Prostate gland (tissue), 2 donors: ENCODE measurements around the gene RBM5. TPM values are rescaled to one million over a fixed set of nuclear protein-coding genes. Genes with fewer than 3 reads are reported as not detected.

Experiments used
- DNase-seq: peaks from one replicate; pipeline ENCODE4 v3.0.0-alpha.2; 2019; ENCODE audit warnings: low spot score
- H3K27ac ChIP-seq, 2 donors: fragments of 200-600 bp; sonication (generic); 2 replicates each; pipeline ENCODE4 v1.5.1; 2017 to 2019
- H3K27me3 ChIP-seq: fragments of 200-600 bp; sonication (generic); replicated peaks from 2 replicates; pipeline ENCODE4 v1.5.1; 2019; ENCODE audit not compliant: insufficient read depth
- H3K36me3 ChIP-seq, 2 donors: fragments of 200-600 bp; sonication (generic); 1 replicate in 1 of 2; 2 replicates in 1 of 2; pipeline versions ENCODE4 v1.5.1 to v1.8.1; 2017 to 2019
- H3K4me1 ChIP-seq: fragments of 200-600 bp; sonication (generic); replicated peaks from 2 replicates; pipeline ENCODE4 v1.5.1; 2019
- H3K4me3 ChIP-seq, 2 donors: fragments of 200-600 bp; sonication (generic); 2 replicates each; pipeline ENCODE4 v1.5.1; 2017 to 2019
- H3K9me3 ChIP-seq: fragments of 200-600 bp; sonication (generic); 2 replicates; pipeline ENCODE4 v1.5.1; 2017
- CTCF ChIP-seq, 4 experiments: fragments of 200-600 bp in 2 of 4; fragments of 450-650 bp in 2 of 4; sonication (generic) in 2 of 4; IDR thresholded peaks; 1 replicate in 3 of 4; 2 replicates in 1 of 4; pipeline ENCODE4 v1.5.1; 2016 to 2019; ENCODE audit warnings: antibody characterized with exemption in 4 of 4, mild to moderate bottlenecking in 2 of 4, moderate library complexity in 2 of 4
- POLR2A ChIP-seq: fragments of 450-650 bp; IDR thresholded peaks from one replicate; pipeline ENCODE4 v1.6.1; 2016; ENCODE audit warnings: antibody characterized with exemption, mild to moderate bottlenecking
- POLR2AphosphoS5 ChIP-seq: sonication (generic); formaldehyde crosslinking; IDR thresholded peaks from one replicate; pipeline ENCODE4 v1.6.1; 2017; ENCODE audit warnings: antibody characterized with exemption
- WGBS: methylation state at CpG from one replicate; pipeline ENCODE4 v1.1.5; 2018; 5-methylcytosine and 5-hydroxymethylcytosine counted together
- intact Hi-C: fragments of 100-400 bp; cut with DNase I; formaldehyde crosslinking; loops from one replicate; pipeline ENCODE4 v1.14.2; 2022
- total RNA-seq, 2 donors: library from RNA; depleted of rRNA; stranded (reverse); fragments of >200 nt; gene quantifications; one replicate each; pipeline ENCODE4 v1.1.0, GENCODE V29; 2016

Gene RBM5
- total RNA-seq, 2 donors from 2014 or later, result 135 to 260 TPM

GRCh38 chr3:50150863-50151686, 62.4 kb downstream of the RBM5 start:
- Histone ChIP-seq H3K36me3 (no peaks in the 10 kb centered on the region), H3K4me3 (no peak overlapping the region), H3K27ac (peak overlapping the region; percentile 43 to 63), H3K27me3 (no peaks in the 10 kb centered on the region), H3K4me1 (peaks cover 4% of the 10 kb centered on the region), H3K9me3 (no peaks in the 10 kb centered on the region)
- 49% methylated on average over 18 of the region's 18 CpGs for WGBS
- intact Hi-C loops, result no loop called here
- TF ChIP-seq CTCF (IDR thresholded peaks at IDR 0.05) (no peak), POLR2AphosphoS5 (peak; percentile 71), POLR2A (no peak)
- DNase-seq, result peak; percentile 87

DNA sequence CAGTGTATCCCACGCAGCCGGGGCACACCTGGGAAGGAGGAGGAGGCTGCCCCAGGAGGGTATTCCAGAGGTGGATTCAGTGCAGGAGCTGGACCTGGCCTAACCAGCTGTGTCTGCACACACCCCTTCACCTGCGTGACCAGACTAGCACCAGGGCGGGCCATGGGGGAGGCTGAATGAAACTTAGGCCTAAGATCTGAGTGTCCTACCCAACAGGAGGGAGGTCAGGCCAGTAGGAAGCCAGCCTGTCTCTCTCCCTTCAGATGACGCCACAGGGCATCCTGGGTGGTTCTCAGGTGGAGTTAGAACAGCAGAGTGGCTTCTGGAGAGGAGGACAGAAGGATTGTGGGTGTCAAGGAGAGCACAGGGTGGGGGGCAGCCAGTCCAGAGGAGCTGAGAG, 63.0 kb downstream of the RBM5 start:
- H3K36me3 ChIP-seq, result no peaks in the 10 kb centered on the region
- intact Hi-C loops, result no loop called here
- peaks cover 4% of the 10 kb centered on the region for H3K4me1 ChIP-seq
- no peak for TF ChIP-seq POLR2AphosphoS5
- TF ChIP-seq CTCF (IDR thresholded peaks at IDR 0.05), result no peak
- no peak for TF ChIP-seq POLR2A
- no peak overlapping the region for H3K4me3 ChIP-seq
- no peak for DNase-seq
- H3K27me3 ChIP-seq, result no peaks in the 10 kb centered on the region
- 41% methylated on average over 4 of the region's 5 CpGs for WGBS
- H3K27ac ChIP-seq, result peak overlapping the region; percentile 43 to 63
- no peaks in the 10 kb centered on the region for H3K9me3 ChIP-seq

DNA sequence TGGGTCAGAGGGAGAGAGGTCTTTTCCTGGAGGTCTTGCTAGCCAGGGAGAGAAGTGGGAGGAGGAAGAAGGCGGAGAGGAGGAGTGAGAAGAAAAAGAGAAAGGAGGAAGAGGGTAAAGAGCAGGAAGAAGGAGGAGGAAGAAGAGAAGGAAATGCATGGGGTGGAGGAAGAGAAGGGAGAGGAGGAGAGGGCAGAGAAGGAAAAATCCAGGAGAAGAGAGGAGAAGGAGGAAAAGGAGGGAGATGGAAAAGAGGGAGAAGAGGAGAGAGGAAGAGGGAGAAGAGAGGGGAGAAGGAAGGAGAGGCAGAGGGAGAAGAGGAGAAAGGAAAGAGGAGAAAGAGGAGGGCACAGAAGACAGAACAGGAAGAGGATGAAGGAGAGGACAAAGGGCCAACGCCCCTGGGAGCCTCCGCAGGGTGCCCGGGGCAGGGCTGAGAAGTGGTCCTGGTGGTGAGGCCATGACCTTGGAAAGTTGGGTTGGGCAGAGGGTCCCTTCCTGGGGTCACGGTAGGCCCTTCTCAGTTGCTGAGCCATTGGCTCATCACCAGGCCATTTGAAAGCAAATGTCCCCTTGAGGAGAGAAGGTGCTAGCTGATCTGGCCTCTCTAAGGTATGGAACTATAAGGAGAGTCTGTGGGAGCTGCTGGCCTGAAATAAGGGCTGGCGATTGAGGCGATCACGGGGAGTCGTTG, 65.2 kb downstream of the RBM5 start:
- H3K36me3 ChIP-seq, result no peaks in the 10 kb centered on the region
- 60% methylated on average over 9 of the region's 9 CpGs for WGBS
- peaks cover 22% of the 10 kb centered on the region for H3K4me1 ChIP-seq
- TF ChIP-seq POLR2AphosphoS5 (no peak), CTCF (IDR thresholded peaks at IDR 0.05) (no peak), POLR2A (no peak)
- intact Hi-C loops, result no loop called here
- no peak for DNase-seq
- H3K27me3 ChIP-seq, result no peaks in the 10 kb centered on the region
- H3K4me3 ChIP-seq, result peak overlapping the region in 1 of 2 donors; percentile 53
- no peak overlapping the region for H3K27ac ChIP-seq
- no peaks in the 10 kb centered on the region for H3K9me3 ChIP-seq

DNA sequence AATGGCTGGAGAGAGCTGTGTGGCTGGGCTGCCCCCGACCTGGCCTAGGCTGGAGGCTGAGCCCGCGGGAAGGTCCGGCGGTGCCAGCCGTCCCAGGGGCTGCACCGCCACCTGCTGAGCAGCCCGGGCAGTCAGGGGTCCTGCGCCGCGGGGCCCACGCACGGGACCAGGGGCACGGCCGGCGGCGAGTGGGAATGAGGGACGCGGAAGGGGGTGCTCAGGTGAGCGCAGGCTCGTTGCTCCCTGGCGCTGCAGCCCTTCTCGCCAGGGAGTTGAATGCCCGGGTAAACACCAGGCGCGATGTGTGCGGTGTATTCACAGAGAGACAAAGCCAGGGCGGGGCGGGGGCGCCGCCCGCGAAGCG, 65.7 kb downstream of the RBM5 start:
- no peak for DNase-seq
- Histone ChIP-seq H3K9me3 (no peaks in the 10 kb centered on the region), H3K4me3 (peak overlapping the region; percentile 53 to 66), H3K4me1 (peaks cover 22% of the 10 kb centered on the region), H3K27ac (peak overlapping the region in 1 of 2 donors; percentile 83), H3K27me3 (no peaks in the 10 kb centered on the region), H3K36me3 (no peaks in the 10 kb centered on the region)
- 7% methylated on average over 29 of the region's 34 CpGs for WGBS
- intact Hi-C loops, result no loop called here
- TF ChIP-seq POLR2AphosphoS5, result no peak
- TF ChIP-seq CTCF (IDR thresholded peaks at IDR 0.05), result peak in 2 of 4 experiments; percentile 53 to 59
- TF ChIP-seq POLR2A, result peak; percentile 12
